Activated CD4-positive, alpha-beta T cell treated with anti-CD3 and anti-CD28 coated beads, Interleukin-2, amount 50 U/mL, for 48 hours (primary cell): ENCODE measurements around the gene NINL.

ENCODE experiments used
- DNase-seq, 2 experiments: peaks; one replicate each; pipeline ENCODE4 v3.0.0-alpha.2; 2020

The NINL gene

GRCh38 chr20:25498280-25498606 lies 87.1 kb downstream of the NINL start:
- DNase-seq, result no peak

- no peak for DNase-seq
Measured at GRCh38 chr20:25497586-25498279, 87.6 kb downstream of the NINL start.

GRCh38 chr20:25496968-25497401 lies 88.3 kb downstream of the NINL start:
- no peak for DNase-seq

- no peak for DNase-seq
Measured at GRCh38 chr20:25496165-25496967, 89.0 kb downstream of the NINL start.

- DNase-seq, result no peak
Measured at GRCh38 chr20:25495189-25495824, 90.0 kb downstream of the NINL start.

- DNase-seq, result no peak
Measured at GRCh38 chr20:25494506-25495188, 90.7 kb downstream of the NINL start.

GRCh38 chr20:25493748-25494505 lies 91.4 kb downstream of the NINL start:
- DNase-seq, result no peak

- DNase-seq, result no peak
Measured at GRCh38 chr20:25493137-25493536, 92.2 kb downstream of the NINL start.

GRCh38 chr20:25491446-25492038 lies 93.8 kb downstream of the NINL start:
- DNase-seq, result no peak

- no peak for DNase-seq
Measured at GRCh38 chr20:25490656-25491445, 94.5 kb downstream of the NINL start.

- DNase-seq, result no peak
Measured at GRCh38 chr20:25489221-25489871, 96.0 kb downstream of the NINL start.

GRCh38 chr20:25487975-25488374 lies 97.4 kb downstream of the NINL start:
- no peak for DNase-seq

GRCh38 chr20:25487306-25487705 lies 98.0 kb downstream of the NINL start:
- no peak for DNase-seq

GRCh38 chr20:25486377-25486776 lies 99.0 kb downstream of the NINL start:
- DNase-seq, result peak; percentile 1 to 5

GRCh38 chr20:25485872-25486271 lies 99.5 kb downstream of the NINL start:
- DNase-seq, result no peak

- no peak for DNase-seq
Measured at GRCh38 chr20:25484911-25485511, 100.3 kb downstream of the NINL start.

- DNase-seq, result no peak
Measured at GRCh38 chr20:25484224-25484846, 101.0 kb downstream of the NINL start.

- DNase-seq, result no peak
Measured at GRCh38 chr20:25483431-25484132, 101.7 kb downstream of the NINL start.

GRCh38 chr20:25481918-25482253 lies 103.4 kb downstream of the NINL start:
- DNase-seq, result no peak
